Mesenchymal stem cell (in vitro differentiated cells and primary cell): ENCODE measurements around the gene IPP.

ENCODE experiments used
- DNase-seq: peaks from one replicate; pipeline ENCODE4 v3.0.0-alpha.2; 2013
- H2AFZ ChIP-seq: one replicate; pipeline ENCODE4 v1.6.1; 2013; ENCODE audit warnings: low read depth, mild to moderate bottlenecking, control low read depth, inconsistent platforms, low read length, moderate library complexity
- H2AK5ac ChIP-seq: 2 replicates; pipeline ENCODE4 v1.6.1; 2013; ENCODE audit warnings: low read length, moderate library complexity, mild to moderate bottlenecking, inconsistent platforms; ENCODE audit not compliant: severe bottlenecking
- H2BK120ac ChIP-seq: one replicate; pipeline ENCODE4 v1.6.1; 2013; ENCODE audit warnings: low read depth, mild to moderate bottlenecking, inconsistent platforms, low read length, moderate library complexity
- H2BK12ac ChIP-seq, 2 experiments: one replicate each; pipeline ENCODE4 v1.6.1; 2013; ENCODE audit warnings: inconsistent platforms in 2 of 2, low read length in 2 of 2, mild to moderate bottlenecking in 2 of 2, moderate library complexity in 2 of 2, control low read depth in 1 of 2
- H2BK15ac ChIP-seq: one replicate; pipeline ENCODE4 v1.6.1; 2013; ENCODE audit warnings: mild to moderate bottlenecking, low read depth, inconsistent platforms; ENCODE audit not compliant: poor library complexity, severe bottlenecking
- H2BK5ac ChIP-seq: 2 replicates; pipeline ENCODE4 v1.6.1; 2013; ENCODE audit warnings: low read depth, mild to moderate bottlenecking, low read length, control low read depth, inconsistent platforms; ENCODE audit not compliant: poor library complexity, severe bottlenecking
- H3K14ac ChIP-seq, 2 experiments: one replicate each; pipeline ENCODE4 v1.6.1; 2013; ENCODE audit warnings: inconsistent platforms in 2 of 2, low read length in 2 of 2, control low read depth in 1 of 2, mild to moderate bottlenecking in 1 of 2, moderate library complexity in 1 of 2
- H3K18ac ChIP-seq, 2 experiments: one replicate each; pipeline ENCODE4 v1.6.1; 2013; ENCODE audit warnings: inconsistent platforms in 2 of 2, low read length in 2 of 2, control low read depth in 1 of 2, low read depth in 1 of 2, mild to moderate bottlenecking in 1 of 2
- H3K23ac ChIP-seq, 2 experiments: one replicate each; pipeline ENCODE4 v1.6.1; 2013; ENCODE audit warnings: inconsistent platforms in 2 of 2, low read length in 2 of 2, mild to moderate bottlenecking in 2 of 2, moderate library complexity in 2 of 2, control low read depth in 1 of 2
- H3K27ac ChIP-seq: 2 replicates; pipeline ENCODE4 v1.5.1; 2013; ENCODE audit warnings: mild to moderate bottlenecking, moderate library complexity, low read length, control low read depth, inconsistent platforms; ENCODE audit not compliant: poor library complexity, severe bottlenecking
- H3K27me3 ChIP-seq, 2 experiments: 2 replicates each; pipeline versions ENCODE4 v1.6.1 to v1.7.0; 2013; ENCODE audit warnings: low read length in 2 of 2, mild to moderate bottlenecking in 2 of 2, moderate library complexity in 2 of 2, control low read depth in 1 of 2, inconsistent platforms in 1 of 2; ENCODE audit not compliant: control insufficient read depth in 1 of 2, insufficient read depth in 1 of 2
- H3K36me3 ChIP-seq, 2 experiments: 2 replicates each; pipeline versions ENCODE4 v1.6.1 to v1.7.0; 2013; ENCODE audit warnings: low read length in 2 of 2, control low read depth in 1 of 2, inconsistent platforms in 1 of 2, low read depth in 1 of 2, mild to moderate bottlenecking in 1 of 2; ENCODE audit not compliant: insufficient read depth in 2 of 2, control insufficient read depth in 1 of 2
- H3K4ac ChIP-seq, 2 experiments: one replicate each; pipeline ENCODE4 v1.6.1; 2013; ENCODE audit warnings: inconsistent platforms in 2 of 2, low read length in 2 of 2, mild to moderate bottlenecking in 2 of 2, moderate library complexity in 2 of 2, control low read depth in 1 of 2, low read depth in 1 of 2
- H3K4me1 ChIP-seq: 2 replicates; pipeline ENCODE4 v1.6.1; 2013; ENCODE audit warnings: low read depth, low read length, control low read depth; ENCODE audit not compliant: control insufficient read depth, insufficient read depth
- H3K4me2 ChIP-seq: 2 replicates; pipeline ENCODE4 v1.6.1; 2013; ENCODE audit warnings: low read length, mild to moderate bottlenecking, inconsistent platforms; ENCODE audit not compliant: poor library complexity, severe bottlenecking
- H3K4me3 ChIP-seq, 2 experiments: 2 replicates each; pipeline versions ENCODE4 v1.5.1 to v1.7.0; 2013; ENCODE audit warnings: low read length in 2 of 2, mild to moderate bottlenecking in 2 of 2, control low read depth in 1 of 2, low read depth in 1 of 2; ENCODE audit not compliant: insufficient read depth in 1 of 2
- H3K79me1 ChIP-seq: replicated peaks from 2 replicates; pipeline ENCODE4 v1.6.1; 2013; ENCODE audit warnings: mild to moderate bottlenecking, control low read depth, low read length, inconsistent platforms; ENCODE audit not compliant: poor library complexity, severe bottlenecking
- H3K9ac ChIP-seq: 2 replicates; pipeline ENCODE4 v1.7.0; 2013; ENCODE audit warnings: mild to moderate bottlenecking, low read length, moderate library complexity
- H3K9me3 ChIP-seq: 2 replicates; pipeline ENCODE4 v1.7.0; 2013; ENCODE audit warnings: mild to moderate bottlenecking, low read length; ENCODE audit not compliant: control insufficient read depth
- H4K8ac ChIP-seq: one replicate; pipeline ENCODE4 v1.6.1; 2013; ENCODE audit warnings: inconsistent platforms, mild to moderate bottlenecking, low read length, moderate library complexity
- H4K91ac ChIP-seq: one replicate; pipeline ENCODE4 v1.6.1; 2013; ENCODE audit warnings: mild to moderate bottlenecking, low read length, inconsistent platforms
- WGBS: methylation state at CpG from one replicate; pipeline ENCODE4 v1.1.7; 2013; ENCODE audit warnings: mixed read lengths; 5-methylcytosine and 5-hydroxymethylcytosine counted together

Gene IPP

DNA sequence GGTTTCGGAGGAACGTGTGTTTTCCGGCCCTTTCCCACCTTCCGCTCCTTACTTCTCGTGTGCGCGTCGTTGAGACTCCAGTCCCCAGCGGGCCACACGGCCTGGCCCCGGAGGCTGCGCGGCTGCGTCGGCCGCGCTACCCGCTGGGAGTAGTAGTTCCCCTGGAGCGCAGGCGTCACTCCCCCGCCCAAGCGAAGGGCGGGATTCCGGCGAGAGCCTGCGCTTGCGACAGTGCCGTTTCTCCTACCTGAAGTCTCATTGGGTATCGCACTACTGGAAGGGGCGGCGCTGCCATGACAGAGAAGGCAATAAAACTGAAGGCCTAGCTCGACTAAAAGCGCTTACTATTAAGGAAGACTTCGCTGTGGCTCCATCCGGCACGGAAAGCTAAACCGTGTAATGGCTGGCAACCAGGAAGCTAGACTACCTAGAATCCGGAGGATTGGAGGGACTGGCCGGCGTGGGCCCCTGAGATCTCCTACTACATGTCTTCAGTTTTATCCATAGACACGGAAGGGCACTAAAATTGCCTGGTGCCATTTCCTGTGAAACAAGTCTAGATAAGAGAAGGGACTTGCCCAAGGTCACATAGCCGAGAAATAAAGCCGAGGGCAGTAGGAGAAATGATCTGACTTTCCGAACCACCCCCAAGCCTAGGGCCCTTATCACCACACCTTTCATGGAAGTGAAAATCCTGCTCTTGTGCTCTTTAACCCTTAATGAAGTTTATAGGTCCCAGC lies 63.3 kb downstream of the IPP start:
- Histone ChIP-seq H4K91ac (peak overlapping the region; percentile 90), H2BK5ac (peak overlapping the region; percentile 61), H3K27ac (peak overlapping the region; percentile 96), H3K18ac (peak overlapping the region; percentile 95 to 98), H3K4me1 (peaks cover 16% of the 10 kb centered on the region), H2AK5ac (peak overlapping the region; percentile 66), H3K14ac (no peak overlapping the region), H2AFZ (peak overlapping the region; percentile 96), H3K79me1 (peaks cover 8% of the 10 kb centered on the region), H3K23ac (no peak overlapping the region), H3K9ac (peak overlapping the region; percentile 98), H3K4me2 (peak overlapping the region; percentile 91), H3K36me3 (peaks cover 8 to 12% of the 10 kb centered on the region in 2 experiments), H3K9me3 (no peaks in the 10 kb centered on the region), H3K4me3 (peak overlapping the region; percentile 91 to 94), H2BK15ac (peak overlapping the region; percentile 80), H3K27me3 (no peaks in the 10 kb centered on the region), H2BK12ac (no peak overlapping the region), H4K8ac (peak overlapping the region; percentile 100), H3K4ac (peak overlapping the region; percentile 89 to 96), H2BK120ac (peak overlapping the region; percentile 84)
- 4% methylated on average over 44 of the region's 44 CpGs for WGBS
- peak; percentile 99 for DNase-seq

DNA sequence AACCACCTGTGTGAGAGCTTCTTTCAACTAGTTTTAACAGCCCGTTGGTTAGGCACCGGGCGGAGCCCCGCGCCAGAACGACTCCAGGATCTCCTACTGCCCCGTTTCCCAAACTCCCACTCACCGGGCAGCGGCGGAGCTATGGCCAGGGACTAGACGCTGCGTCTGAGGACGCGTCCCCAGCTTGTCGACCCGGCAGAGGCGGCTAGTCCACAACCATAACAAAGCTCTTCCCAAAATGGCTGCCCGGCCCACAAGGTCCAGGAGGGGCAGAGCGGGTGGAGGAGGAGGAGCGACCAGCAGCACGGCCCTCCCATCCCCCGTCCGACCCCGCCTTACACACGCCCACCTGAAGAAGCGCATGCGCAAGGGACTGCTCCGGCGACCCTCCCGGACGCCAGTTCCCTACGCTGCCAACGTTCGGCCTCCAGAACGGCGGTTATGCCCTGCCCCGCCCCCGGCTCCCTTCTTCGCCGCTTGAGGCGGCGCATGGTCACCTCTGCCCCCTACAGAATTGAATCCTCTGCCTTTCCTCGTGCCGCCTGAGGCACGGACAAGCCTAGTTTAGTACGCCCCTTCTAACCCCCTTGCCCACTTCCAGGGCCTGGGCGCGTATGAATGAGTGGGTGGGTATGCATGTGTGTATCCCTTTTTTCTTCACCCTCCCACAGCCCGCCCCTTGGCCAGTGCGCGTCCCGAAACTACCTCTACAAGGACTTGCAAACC lies 64.0 kb downstream of the IPP start, which contains the start of gene GPBP1L1:
Gene GPBP1L1, minus strand, starts transcription at position 246 of the 726 bp plus-strand sequence. CDS start 27,446 bp downstream, outside the sequence.
- Histone ChIP-seq H3K9me3 (no peaks in the 10 kb centered on the region), H2BK5ac (peak within 1 kb of the TSS; percentile 61), H3K27me3 (no peaks in the 10 kb centered on the region), H2BK12ac (peak within 1 kb of the TSS in 1 of 2 experiments; percentile 83), H4K91ac (peak within 1 kb of the TSS; percentile 90), H3K79me1 (peaks cover 8% of the 10 kb centered on the region), H2BK120ac (peak within 1 kb of the TSS; percentile 84), H3K4me2 (peak within 1 kb of the TSS; percentile 91), H3K4me3 (peak within 1 kb of the TSS; percentile 91 to 94), H3K27ac (peak within 1 kb of the TSS; percentile 96), H4K8ac (peak within 1 kb of the TSS; percentile 100), H3K14ac (peak within 1 kb of the TSS in 1 of 2 experiments; percentile 94), H3K4me1 (peaks cover 16% of the 10 kb centered on the region), H2AK5ac (peak within 1 kb of the TSS; percentile 66), H2AFZ (peak within 1 kb of the TSS; percentile 96), H3K9ac (peak within 1 kb of the TSS; percentile 98), H3K36me3 (peaks cover 4 to 12% of the 10 kb centered on the region in 2 experiments), H3K18ac (peak within 1 kb of the TSS; percentile 96 to 98), H3K23ac (peak within 1 kb of the TSS in 1 of 2 experiments; percentile 94), H3K4ac (peak within 1 kb of the TSS; percentile 89 to 96), H2BK15ac (peak within 1 kb of the TSS; percentile 80)
- DNase-seq = peak; percentile 97
- WGBS = under 1% methylated on average over 36 of the region's 52 CpGs

DNA sequence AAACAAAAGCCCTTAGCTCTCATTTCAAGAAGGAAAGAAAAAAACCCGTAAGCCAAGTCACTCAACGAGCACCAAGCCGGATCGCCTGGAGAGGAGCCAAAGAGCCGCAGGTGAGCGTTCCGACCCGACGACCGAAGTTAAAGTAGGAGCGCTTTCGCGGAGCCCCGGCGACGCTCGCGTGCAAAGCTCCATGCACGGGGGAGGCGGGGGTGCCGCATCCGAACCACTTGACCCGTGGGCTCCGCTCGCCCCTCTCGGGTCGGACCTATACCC lies 64.5 kb downstream of the IPP start:
- no peak for DNase-seq
- Histone ChIP-seq H3K23ac (peak overlapping the region in 1 of 2 experiments; percentile 59), H3K4ac (peak overlapping the region; percentile 69 to 85), H3K4me1 (peaks cover 16% of the 10 kb centered on the region), H3K79me1 (peaks cover 6% of the 10 kb centered on the region), H3K27me3 (no peaks in the 10 kb centered on the region), H3K9ac (peak overlapping the region; percentile 98), H3K36me3 (peaks cover 0 to 9% of the 10 kb centered on the region in 2 experiments), H4K8ac (no peak overlapping the region), H3K4me2 (no peak overlapping the region), H3K4me3 (peak overlapping the region; percentile 91 to 94), H2AK5ac (peak overlapping the region; percentile 31), H4K91ac (no peak overlapping the region), H3K9me3 (no peaks in the 10 kb centered on the region), H2AFZ (peak overlapping the region; percentile 73), H2BK15ac (no peak overlapping the region), H3K18ac (peak overlapping the region in 1 of 2 experiments; percentile 96), H2BK120ac (no peak overlapping the region), H2BK5ac (no peak overlapping the region), H2BK12ac (no peak overlapping the region), H3K27ac (peak overlapping the region; percentile 66), H3K14ac (peak overlapping the region in 1 of 2 experiments; percentile 94)
- under 1% methylated on average over 25 of the region's 27 CpGs for whole genome bisulfite sequencing
